ENCODE results near the gene CD244. TPM values are rescaled to one million over a fixed set of nuclear protein-coding genes. Genes with fewer than 3 reads are reported as not detected.

Gene CD244
- polyA plus RNA-seq, 4 donors, result 0.10 to 0.33 (median 0.21) TPM

GRCh38 chr1:160814856-160815255, 47.8 kb downstream of the CD244 start:
- no peak for DNase-seq (ENCODE audit: low read depth in 4 of 4, low spot score in 3 of 4)

GRCh38 chr1:160814316-160814715, 48.4 kb downstream of the CD244 start:
- no peak for DNase-seq (ENCODE audit: low read depth in 4 of 4, low spot score in 3 of 4)

- no peak for DNase-seq (ENCODE audit: low read depth in 4 of 4, low spot score in 3 of 4)
These were observed 49.5 kb downstream of the CD244 start for GRCh38 chr1:160813215-160813614.

GRCh38 chr1:160811147-160811546, 51.5 kb downstream of the CD244 start:
- no peak for DNase-seq (ENCODE audit: low read depth in 4 of 4, low spot score in 3 of 4)

GRCh38 chr1:160810486-160810885, 52.2 kb downstream of the CD244 start:
- DNase-seq (ENCODE audit: low read depth in 4 of 4, low spot score in 3 of 4), result no peak

GRCh38 chr1:160808289-160808688, 54.4 kb downstream of the CD244 start:
- DNase-seq (ENCODE audit: low read depth in 4 of 4, low spot score in 3 of 4), result no peak

GRCh38 chr1:160807738-160808137, 54.9 kb downstream of the CD244 start:
- no peak for DNase-seq (ENCODE audit: low read depth in 4 of 4, low spot score in 3 of 4)

GRCh38 chr1:160807247-160807646, 55.4 kb downstream of the CD244 start:
- DNase-seq (ENCODE audit: low read depth in 4 of 4, low spot score in 3 of 4), result no peak

GRCh38 chr1:160806784-160807183, 55.9 kb downstream of the CD244 start:
- no peak for DNase-seq (ENCODE audit: low read depth in 4 of 4, low spot score in 3 of 4)

- DNase-seq (ENCODE audit: low read depth in 4 of 4, low spot score in 3 of 4), result no peak
These were observed 56.5 kb downstream of the CD244 start for GRCh38 chr1:160806109-160806665.

- no peak for DNase-seq (ENCODE audit: low read depth in 4 of 4, low spot score in 3 of 4)
These were observed 60.7 kb downstream of the CD244 start for GRCh38 chr1:160801836-160802580.

GRCh38 chr1:160800645-160801408, 61.9 kb downstream of the CD244 start:
- no peak for DNase-seq (ENCODE audit: low read depth in 4 of 4, low spot score in 3 of 4)

- no peak for DNase-seq (ENCODE audit: low read depth in 4 of 4, low spot score in 3 of 4)
These were observed 62.5 kb downstream of the CD244 start for GRCh38 chr1:160800142-160800541.

- DNase-seq (ENCODE audit: low read depth in 4 of 4, low spot score in 3 of 4), result no peak
These were observed 63.0 kb downstream of the CD244 start for GRCh38 chr1:160799641-160800040.

- DNase-seq (ENCODE audit: low read depth in 4 of 4, low spot score in 3 of 4), result no peak
These were observed 64.2 kb downstream of the CD244 start for GRCh38 chr1:160798439-160798838.

- DNase-seq (ENCODE audit: low read depth in 4 of 4, low spot score in 3 of 4), result no peak
These were observed 64.8 kb downstream of the CD244 start for GRCh38 chr1:160797861-160798273.

- no peak for DNase-seq (ENCODE audit: low read depth in 4 of 4, low spot score in 3 of 4)
These were observed 65.4 kb downstream of the CD244 start for GRCh38 chr1:160797271-160797709.

- DNase-seq (ENCODE audit: low read depth in 4 of 4, low spot score in 3 of 4), result no peak
These were observed 66.7 kb downstream of the CD244 start, which contains the start of gene LY9 for GRCh38 chr1:160795951-160796383. Gene LY9, plus strand, starts transcription at chr1:160796174. Its CDS starts 14 bp downstream, at chr1:160796188.

GRCh38 chr1:160794376-160794775, 68.3 kb downstream of the CD244 start:
- no peak for DNase-seq (ENCODE audit: low read depth in 4 of 4, low spot score in 3 of 4)

- DNase-seq (ENCODE audit: low read depth in 4 of 4, low spot score in 3 of 4), result no peak
These were observed 72.7 kb downstream of the CD244 start for GRCh38 chr1:160789702-160790611.
